Gastrocnemius medialis (tissue), 4 donors: ENCODE results near the gene PRR33.

Experiments
- POLR2A ChIP-seq, 2 donors: fragments of 450-650 bp; IDR thresholded peaks; one replicate each; pipeline ENCODE4 v1.6.1; 2017; ENCODE audit warnings: antibody characterized with exemption in 2 of 2, mild to moderate bottlenecking in 2 of 2, moderate library complexity in 2 of 2
- TF ChIP-seq, protein P1 (sequence below), 5 experiments: fragments of 450-650 bp in 3 of 5; fragments of 200-600 bp in 2 of 5; sonication (generic) in 2 of 5; IDR thresholded peaks in 4 of 5; conservative IDR thresholded peaks in 1 of 5; 1 replicate in 4 of 5; 2 replicates in 1 of 5; pipeline ENCODE4 v1.5.1; 2016 to 2019; ENCODE audit warnings: antibody characterized with exemption in 5 of 5, mild to moderate bottlenecking in 3 of 5, moderate library complexity in 3 of 5

DNA sequence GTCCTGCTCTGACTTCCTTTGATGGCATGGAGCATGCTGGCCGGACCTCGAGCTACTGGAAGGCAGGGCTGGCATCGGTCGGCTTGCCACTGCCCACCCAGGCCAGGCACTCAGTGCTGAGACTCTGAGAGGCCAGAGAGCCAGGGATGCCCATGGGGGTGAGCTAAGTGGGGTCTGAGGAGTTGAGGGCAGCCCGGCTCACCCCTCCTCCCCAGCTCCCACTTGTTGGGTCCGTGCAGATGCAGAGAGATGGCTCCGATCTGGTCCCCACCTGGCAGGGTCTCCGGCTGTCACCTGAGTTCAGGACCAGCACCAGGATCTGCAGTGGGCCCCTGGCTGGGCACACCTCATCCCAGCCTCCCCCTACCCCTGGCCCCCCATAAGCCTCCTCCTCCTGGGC is 25.5 kb downstream of the PRR33 start:
- TF ChIP-seq, protein P1, sequence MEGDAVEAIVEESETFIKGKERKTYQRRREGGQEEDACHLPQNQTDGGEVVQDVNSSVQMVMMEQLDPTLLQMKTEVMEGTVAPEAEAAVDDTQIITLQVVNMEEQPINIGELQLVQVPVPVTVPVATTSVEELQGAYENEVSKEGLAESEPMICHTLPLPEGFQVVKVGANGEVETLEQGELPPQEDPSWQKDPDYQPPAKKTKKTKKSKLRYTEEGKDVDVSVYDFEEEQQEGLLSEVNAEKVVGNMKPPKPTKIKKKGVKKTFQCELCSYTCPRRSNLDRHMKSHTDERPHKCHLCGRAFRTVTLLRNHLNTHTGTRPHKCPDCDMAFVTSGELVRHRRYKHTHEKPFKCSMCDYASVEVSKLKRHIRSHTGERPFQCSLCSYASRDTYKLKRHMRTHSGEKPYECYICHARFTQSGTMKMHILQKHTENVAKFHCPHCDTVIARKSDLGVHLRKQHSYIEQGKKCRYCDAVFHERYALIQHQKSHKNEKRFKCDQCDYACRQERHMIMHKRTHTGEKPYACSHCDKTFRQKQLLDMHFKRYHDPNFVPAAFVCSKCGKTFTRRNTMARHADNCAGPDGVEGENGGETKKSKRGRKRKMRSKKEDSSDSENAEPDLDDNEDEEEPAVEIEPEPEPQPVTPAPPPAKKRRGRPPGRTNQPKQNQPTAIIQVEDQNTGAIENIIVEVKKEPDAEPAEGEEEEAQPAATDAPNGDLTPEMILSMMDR (IDR thresholded peaks at IDR 0.05 in 4 of 5, conservative IDR thresholded peaks at IDR 0.05 in 1 of 5), result no peak
- no peak for TF ChIP-seq POLR2A (IDR thresholded peaks at IDR 0.05)
